Retina (tissue), 1 donor: ENCODE results near the gene GOLT1A.
"Not testable (repeated sequence)": the region's sequence is repeated elsewhere in the genome, so short reads cannot be mapped to it uniquely, and the experiment has no call there.

Source experiments
- DNase-seq: peaks from one replicate; pipeline ENCODE4 v3.0.0-alpha.2; 2016

GOLT1A gene

DNA sequence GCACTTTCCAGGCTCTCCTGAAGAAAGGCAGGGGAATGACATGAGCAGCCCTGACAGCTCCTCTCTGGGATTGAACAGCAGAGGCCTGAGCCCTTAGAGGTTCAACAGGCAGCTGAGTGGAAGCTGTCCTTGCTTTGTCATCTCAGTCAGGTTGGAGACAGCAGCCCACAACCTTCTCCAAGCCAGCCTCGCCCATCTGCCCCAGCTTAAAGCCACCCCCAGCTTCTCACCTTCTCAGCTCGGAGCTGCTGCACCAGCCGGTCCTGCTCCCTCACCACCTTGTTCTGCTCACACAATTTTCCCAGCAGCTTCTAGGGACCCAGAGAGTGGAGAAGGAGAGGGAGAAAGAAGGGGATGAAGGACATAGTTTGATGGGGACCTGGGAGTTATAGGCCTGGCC, 35.2 kb upstream of the GOLT1A start:
- DNase-seq, result no peak

DNA sequence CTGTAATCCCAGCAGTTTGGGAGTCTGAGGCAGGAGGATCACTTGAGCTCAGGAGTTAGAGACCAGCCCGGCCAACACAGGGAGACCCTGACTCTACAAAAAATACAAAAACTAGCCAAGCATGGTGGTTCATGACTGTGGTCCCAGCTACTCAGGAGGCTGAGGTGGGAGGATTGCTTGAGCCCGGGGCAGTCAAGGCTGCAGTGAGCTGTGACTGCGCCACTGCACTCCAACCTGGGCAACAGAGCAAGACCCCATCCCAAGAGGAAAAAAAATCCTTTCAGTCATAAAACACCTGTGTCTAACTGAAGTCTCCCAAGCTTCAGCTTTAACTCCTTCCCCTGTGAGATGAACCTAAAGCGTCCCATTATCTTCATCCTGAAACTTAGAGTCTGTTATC, 33.1 kb upstream of the GOLT1A start:
- no peak for DNase-seq

DNA sequence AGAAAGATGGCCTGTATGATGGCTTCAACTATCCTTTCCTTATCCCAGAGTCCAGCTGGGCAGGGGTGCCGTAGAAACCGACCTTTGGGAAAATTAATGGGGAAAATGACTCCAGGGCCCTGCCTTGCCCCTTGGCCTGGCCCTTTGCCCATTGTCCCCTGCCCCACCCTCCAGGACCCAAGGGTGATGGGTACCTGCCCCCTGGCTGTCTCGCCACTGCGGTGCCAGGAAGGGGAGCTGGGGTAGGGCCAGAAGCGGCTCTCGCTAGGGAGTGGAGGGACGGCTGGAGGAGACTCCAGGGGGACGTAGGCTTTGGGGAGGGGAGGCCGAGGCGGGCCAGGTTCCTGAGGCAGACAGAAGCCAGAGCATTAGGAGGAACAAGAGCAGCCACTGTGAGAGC, 29.1 kb upstream of the GOLT1A start:
- no peak for DNase-seq

DNA sequence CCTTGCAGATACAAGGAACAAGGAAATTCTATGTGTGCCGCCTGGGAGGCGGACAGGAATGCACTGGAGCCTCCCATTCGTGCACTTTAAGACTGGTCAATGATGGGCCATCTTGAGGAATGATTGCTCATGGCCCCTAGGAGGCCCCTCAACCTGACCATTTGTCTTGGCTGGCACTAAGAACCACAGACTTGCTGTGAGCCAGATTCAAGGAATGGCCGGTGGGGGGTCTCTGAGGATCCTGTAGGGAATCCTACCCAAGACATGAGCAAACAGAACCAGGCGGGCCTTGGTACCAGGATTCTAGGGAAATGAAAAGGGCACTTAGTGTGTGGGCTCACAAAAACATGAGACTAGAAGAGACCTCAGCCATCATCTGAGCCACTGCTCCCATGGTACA, 28.1 kb upstream of the GOLT1A start:
- no peak for DNase-seq

DNA sequence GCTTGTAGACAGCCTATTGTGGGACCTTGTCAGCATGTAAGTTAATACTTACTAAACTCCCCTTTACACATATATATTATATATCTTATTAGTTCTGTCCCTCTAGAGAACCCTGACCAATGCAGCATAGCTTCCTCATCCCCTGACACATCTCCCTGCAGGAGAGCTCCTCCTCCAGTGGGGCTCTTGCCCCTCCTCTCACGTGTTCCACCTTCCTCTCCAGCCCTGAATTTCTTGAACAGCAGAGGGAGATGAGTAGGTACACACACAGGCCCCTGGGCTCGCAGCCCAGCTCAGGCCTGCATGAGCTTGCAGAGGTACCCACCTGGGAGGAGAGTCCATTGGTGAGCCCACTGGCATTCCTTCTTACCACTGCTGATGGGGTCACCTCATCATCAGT, 27.3 kb upstream of the GOLT1A start:
- no peak for DNase-seq

DNA sequence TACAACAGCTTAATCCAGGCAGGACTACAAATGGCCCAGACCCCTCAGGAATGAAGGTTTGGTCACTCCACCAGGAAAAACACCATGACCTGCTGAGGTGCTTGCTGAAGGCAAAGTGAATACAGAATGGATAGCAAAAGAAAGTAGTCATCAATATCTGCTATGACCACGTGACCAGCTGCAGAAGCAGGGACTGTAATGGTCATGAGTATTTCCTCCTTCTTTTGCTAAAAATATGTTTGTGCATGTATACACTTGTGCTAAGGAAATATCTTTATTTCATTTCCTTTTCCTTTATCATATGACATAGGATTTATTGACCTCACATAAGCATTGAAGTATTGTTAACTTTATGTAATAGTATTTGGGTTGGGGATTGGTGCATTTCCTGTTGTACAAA, 26.4 kb upstream of the GOLT1A start:
- DNase-seq, result no peak

DNA sequence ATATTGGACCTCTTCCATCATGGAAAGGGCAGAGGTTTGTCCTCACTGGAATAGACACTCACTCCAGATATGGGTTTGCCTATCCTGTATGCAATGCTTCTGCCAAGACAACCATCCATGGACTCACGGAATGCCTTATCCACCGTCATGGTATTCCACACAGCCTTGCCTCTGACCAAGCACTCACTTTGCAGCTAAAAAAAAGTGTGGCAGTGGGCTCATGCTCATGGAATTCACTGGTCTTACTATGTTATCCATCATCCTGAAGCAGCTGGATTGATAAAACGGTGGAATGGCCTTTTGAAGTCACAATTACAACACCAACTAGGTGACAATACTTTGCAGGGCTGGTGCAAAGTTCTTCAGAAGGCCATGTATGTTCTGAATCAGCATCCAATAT, 25.6 kb upstream of the GOLT1A start:
- not testable (repeated sequence) for DNase-seq

DNA sequence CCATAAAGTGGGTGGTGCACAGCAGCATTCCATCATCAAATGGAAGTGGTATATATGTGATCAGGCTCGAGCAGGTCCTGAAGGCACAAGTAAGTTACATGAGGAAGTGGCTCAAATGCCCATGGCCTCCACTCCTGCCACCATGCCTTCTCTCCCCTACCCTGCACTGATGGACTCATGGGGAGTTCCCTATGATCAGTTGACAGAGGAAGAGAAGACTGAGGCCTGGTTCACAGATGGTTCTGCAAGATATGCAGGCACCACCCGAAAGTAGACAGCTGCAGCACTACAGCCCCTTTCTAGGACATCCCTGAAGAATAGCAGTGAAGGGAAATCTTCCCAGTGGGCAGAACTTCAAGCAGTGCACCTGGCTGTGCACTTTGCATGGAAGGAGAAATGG, 24.7 kb upstream of the GOLT1A start:
- not testable (repeated sequence) for DNase-seq

DNA sequence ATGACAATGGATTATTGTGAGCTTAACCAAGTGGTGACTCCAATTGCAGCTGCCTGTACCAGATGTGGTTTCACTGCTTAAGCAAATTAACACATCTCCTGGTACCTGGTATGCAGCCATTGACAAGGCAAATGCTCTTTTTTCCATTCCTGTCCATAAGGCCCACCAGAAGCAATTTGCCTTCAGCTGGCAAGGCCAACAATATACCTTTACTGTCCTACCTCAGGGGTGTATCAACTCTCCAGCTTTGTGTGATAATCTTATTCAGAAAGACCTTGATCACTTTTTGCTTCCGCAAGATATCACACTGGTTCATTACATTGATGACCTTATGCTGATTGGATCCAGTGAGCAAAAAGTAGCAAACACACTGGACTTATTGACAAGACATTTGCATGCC, 23.7 kb upstream of the GOLT1A start:
- not testable (repeated sequence) for DNase-seq

DNA sequence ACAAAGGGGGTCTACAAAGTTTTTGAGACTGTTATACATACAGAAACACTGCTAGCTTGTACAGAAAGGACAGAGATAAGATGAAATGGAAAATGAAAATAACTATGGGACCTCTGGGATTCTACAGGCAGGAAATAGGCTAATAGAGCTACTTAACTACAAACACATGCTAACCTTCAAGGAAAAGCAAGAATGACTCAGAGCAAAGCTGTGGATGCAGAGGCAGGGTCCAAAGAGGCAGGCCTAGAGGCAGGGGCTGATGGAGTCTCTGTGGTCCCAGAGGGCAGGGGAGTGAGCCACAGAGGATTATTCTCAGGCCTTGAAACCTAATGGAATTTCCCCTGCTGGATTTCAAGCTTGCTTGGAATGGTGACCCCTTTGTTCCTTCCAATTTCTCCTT, 18.7 kb upstream of the GOLT1A start:
- no peak for DNase-seq

DNA sequence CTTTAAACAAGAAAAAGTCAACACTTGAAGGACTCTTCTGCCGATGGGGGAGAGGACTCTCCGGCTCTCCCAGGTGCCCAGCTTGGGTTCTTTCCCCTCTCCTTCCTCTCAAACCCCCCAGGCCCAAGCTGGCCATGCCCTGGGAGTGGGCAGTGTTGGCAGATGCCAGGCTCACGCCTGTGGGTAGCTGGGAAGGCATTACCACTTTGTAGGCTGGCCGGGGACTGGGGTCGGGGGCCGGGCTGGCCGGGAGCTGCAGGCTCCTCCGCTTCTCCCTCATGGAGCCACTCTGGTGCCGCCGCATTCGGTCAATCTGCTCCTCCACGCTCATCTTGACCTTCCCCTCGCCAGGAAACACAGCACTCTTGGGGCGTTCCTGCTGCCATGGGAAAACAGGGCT, 16.4 kb upstream of the GOLT1A start:
- DNase-seq, result no peak

DNA sequence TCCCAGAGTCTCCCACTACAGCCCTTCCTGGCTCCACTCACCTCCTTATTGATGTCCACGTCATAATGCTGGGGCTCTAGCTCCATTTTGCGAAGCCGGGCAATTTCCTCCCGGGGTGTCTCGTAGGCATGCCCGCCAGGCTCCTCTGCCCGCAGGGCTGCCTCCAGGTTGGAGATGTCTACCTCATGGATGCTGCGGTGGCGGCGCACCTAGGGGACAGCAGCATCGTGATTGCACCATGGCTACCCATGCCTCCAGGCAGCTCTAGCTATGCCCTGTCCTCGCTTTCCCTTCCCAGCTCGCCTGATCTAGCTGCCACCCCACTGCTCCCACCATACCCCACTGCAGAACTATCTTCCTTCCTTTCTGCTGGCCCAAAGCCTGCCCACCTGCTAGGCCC, 15.1 kb upstream of the GOLT1A start:
- no peak for DNase-seq

DNA sequence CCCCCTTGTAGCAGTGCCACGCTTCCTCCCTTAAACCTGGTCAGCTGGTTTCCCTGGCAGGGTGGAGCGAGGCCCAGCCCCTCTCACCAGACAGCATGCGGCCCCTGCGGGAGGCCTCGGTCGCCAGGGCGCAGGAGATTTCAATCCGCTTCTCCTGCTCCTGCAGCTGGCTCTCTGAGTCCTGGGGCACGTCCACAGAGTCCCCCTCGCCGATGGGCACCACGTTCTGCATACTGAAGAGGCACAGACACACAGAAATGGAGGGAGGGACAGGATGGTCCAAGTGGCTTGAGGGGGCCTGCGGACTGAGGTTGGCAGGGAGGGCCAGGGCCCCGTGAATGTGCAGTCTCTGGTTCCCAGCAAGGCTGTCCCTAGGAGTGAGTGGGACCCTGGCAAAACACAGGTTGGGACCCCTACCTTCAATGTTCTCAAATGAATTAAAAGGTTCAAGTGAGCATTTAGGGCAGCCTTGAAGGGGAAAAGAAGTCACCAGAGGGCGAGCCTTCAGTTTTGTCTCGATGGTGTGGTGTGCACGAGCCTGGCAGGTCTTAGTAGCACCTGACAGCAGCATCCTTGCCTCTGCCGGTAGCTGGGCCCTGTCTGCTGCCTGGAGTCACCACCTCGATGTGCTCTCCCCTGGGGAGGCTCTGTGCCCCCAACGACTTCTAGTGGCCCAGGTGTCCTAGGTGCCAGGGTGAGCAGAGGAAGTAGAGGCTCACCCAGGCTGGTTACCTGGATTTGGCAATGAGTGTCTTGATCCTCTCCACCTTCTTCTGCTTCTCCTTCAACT, 14.4 kb upstream of the GOLT1A start:
- no peak for DNase-seq

DNA sequence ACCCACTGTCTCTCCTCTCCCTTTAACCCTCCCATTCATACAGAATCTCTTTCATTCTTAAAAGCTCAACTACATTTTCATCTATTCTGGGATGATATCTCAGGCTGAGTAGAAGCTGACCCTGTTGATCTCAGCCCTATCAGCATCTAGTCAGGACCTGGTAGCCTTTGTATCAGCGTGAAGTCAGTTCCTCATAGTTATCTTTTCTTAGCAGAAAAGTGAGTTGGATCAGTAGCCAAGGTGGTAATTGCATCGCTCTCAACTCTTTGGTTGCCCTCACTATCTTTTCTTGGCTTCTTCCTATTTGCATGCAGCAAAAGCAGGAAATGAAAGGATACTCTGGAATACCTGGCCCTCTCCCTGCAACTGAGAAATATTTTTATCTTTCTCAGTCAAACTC, 13.6 kb upstream of the GOLT1A start:
- no peak for DNase-seq

DNA sequence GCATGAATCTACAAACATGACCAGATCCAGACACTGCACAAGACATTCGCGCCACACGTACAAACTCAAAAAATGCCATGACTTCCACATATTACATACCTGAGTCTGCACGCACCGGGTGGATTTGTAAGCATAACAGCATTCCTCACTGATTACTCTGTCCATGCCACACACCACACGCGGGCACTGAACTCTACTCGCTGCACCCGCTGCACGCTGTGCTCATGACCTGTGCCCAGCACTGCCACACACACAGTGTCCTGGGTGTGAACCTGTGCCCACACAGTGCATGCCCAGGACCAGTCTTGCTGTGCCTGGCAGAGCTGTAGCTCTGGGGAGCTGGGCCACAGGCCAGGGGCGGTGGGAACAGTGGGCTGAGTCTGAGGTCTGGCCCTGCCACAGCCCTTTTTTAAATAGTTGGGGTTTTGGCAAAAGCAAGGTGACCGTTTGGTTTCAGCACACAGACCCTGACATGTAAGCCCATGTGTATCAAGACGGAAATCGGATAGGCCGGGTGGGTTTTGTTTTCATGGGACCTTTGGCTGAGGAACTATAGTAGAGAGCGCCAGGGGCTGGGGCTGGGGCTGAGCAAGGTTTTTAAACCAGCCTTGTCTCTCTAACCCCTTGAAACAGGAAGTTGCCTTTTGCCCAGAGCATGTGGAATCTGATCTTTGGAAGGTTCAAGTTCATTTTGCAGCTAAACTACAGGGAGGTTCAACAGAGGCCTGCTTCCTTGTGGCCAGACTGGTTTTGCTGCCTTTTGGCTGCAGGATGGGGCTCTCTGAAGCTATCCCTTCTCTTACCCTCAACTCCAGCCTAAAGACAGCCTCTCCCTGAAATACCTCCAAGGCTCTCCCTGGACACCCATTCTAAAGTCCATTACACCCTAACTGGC, 12.3 kb upstream of the GOLT1A start:
- DNase-seq, result no peak

DNA sequence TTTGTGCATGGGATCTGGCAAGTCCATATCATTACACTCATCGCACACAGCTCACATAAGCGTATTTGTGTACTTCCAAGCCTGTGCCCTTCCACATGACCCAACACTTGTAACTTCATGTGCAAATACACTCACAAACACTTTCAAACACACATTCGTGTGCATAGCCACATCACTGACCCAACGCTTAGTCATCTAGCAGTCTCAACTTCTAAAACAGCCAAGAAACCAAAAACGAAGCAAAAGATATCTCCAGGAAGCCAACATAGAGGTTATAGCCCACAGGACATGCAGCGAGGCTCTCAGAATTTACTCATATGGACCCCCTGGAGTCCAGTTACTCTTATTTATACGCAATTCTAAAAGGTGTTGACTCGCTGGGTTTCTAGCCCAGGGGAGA, 10.9 kb upstream of the GOLT1A start:
- DNase-seq, result no peak

DNA sequence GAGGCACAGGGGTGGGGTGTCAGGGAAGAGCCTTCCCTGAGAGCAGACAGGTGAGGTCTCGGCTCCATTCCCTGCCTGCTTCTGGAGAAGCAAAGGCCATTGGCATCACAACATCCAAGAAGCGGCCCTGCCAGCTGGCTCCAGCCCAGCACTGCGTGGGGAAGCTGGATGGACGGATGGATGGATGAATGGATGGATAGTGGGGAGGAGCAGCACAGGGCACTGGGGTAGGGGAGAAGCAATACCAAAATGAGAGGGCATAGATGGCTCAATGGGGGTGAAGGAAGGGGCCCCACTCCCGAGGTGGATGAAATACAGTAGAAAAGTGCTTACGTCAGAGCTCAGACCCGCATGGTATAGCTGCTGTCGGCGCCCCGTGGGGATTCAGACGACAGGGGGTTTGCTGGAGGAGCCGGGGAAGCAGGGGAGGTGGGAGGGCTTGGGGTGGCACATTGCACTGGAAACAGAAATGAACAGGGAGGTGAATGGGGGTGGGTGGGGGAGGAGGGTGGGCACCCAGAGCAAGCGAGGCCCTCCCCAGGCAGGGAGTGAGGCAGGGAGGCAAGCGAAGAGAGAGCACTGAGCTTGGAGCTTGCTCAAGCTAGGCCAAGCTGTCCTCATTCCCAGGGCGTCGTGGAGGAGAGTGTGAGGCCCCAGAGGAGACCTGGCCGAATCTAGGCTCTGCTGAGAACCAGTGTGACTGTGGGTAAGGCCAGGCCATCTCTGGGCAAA, 9.5 kb upstream of the GOLT1A start:
- no peak for DNase-seq

DNA sequence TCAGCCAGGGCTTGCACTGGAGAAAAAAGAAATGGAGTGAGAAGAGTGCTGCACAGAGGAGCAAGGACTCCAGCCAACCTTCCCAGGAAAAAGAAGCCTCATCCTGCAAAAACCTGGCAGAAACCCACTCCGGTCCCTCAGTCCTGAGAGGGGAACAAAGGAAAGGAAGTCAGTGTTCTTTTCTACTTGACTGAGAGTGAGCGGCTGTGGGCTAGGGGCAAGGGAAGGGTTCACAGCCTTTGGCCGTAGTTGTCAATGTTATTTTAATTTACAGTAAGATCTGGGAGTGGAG, 8.9 kb upstream of the GOLT1A start:
- DNase-seq, result no peak

DNA sequence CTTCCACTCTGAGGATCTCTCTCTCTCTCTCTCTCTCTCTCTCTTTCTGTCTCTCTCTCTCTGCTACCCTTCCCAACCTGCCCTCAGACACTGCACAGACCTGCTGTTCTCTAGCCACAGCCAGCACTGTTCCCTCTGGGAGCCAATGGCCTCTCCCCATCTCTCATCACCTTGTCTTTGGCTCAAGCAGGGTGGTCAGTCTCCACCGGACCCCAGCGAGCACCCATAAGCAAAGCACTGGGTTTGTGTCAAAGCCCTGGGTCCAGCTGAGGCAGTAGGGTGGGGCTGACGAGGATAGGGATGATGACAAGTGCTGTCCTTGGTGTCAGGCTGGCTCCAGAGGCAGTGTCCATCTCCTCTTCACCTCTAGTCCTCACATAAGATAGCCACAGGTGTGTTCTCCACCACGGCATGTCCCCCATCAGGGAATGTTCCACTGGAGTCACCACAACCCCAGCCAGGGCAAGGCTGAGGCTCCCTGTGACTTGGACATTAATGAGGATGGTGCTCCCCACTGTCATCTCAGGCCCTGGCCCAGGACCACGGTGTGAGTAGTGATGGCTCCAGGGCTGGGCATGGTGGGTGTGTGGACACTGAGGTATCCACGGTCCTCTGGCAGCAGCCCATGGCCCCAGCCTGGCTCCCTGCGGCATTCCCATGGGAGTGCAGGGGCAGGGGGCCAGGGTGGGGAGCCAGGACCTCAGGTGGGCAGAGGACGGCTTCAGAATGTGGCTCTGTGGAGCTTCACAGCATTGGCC, 8.4 kb upstream of the GOLT1A start:
- DNase-seq, result no peak

DNA sequence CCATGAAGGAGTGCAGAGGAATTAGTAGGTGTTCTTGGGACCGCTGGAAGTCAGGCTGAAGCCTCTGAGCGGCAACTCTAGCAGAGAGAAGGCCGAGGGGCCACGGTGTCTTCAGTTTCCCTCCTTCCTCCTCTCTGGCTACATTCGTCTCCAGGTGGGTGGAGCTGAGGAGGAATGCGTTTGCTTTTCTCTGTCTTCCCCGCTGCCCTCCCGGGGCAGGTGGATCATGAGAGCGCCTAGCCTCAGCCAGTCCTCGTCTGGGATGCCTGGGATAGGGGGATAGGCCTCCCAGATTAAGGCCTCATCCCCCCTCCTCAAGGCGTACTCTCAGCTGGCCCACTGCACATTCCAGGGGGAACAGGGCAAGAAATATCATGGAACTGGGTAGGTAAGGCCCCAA, 7.5 kb upstream of the GOLT1A start:
- DNase-seq, result no peak

DNA sequence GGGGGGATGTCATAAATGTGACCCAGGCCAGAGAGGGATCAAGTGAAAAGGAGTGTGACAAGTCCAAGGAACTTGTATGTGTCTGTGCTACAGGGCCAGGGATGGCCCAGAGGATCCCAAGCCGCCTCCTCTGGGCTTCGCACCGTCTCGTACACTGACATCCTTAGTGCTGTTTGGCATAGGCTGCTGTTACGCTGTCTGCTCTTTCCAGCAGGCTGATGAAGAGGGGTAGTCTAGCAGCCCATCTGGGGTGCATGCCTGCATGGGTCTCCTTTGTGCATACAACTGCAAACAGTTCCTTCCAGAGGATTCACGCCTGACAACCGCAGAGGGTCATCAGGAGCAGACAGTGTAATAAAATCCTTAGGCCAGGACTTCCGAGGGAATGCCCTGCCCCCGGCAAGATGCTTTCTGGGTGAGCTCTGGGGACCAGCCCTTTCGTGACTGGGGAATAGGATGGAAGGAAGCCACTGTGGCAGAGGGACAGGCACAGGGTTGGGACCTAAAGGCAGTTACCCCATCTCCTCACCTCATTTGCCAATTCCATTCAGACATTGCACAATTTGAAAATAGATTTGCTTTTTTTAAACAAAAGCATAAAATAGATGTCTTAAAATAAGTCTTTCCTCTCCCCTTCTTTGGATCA, 6.3 kb upstream of the GOLT1A start:
- DNase-seq, result no peak

DNA sequence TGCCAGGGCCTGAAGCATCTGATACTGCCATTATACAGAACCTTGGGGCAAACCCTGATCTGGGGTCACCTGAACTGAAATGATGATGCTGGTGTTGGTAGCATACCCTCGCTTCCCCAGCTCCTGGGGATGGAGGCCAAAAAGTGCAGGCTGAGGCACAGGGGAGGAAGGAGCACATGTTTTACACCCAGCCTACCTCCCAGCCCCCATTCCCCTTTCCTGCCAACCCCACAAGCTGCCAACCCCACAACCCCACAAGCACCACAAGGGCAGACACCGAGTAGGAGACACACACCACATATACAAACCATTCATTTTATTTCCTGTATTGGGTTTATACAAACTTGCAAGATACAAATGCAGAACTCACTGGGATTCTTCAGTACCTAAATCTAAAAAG, 4.8 kb upstream of the GOLT1A start:
- DNase-seq, result no peak

DNA sequence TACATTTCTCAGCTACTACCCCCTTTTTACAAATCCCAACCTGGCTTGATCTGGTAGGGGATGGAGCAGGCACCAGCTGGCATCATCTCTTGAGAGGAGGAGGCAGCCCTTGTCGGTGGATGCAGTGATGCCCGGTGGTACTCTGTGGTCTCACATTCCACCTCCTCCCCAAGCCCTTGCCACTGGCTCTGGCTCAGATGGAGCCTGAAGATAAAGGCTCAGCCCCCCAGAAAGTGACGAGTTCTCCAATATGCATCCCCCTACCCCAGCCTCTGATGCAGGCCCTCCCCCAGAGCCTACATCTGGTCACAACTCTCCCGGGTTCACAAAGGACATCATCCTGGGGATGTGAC, 3.8 kb upstream of the GOLT1A start:
- no peak for DNase-seq
